Effector CD8-positive, alpha-beta T cell (primary cell): ENCODE data around the gene SKI.

Experiments used
- DNase-seq: peaks from one replicate; lab custom pipeline; 2025; lab: John Stamatoyannopoulos, UW

The SKI gene

GRCh38 chr1:2229911-2230731 is 2.0 kb downstream of the SKI start:
- DNase-seq: no peak

GRCh38 chr1:2230781-2231531 is 2.8 kb downstream of the SKI start:
- DNase-seq: peak; percentile 28

GRCh38 chr1:2231532-2232254 is 3.6 kb downstream of the SKI start:
- peak; percentile 73 for DNase-seq

- no peak for DNase-seq
These were observed 4.3 kb downstream of the SKI start for GRCh38 chr1:2232255-2232915.

GRCh38 chr1:2232916-2233438 is 4.9 kb downstream of the SKI start:
- DNase-seq: no peak

GRCh38 chr1:2233468-2233867 is 5.3 kb downstream of the SKI start:
- DNase-seq: no peak

- DNase-seq: peak; percentile 46
These were observed 6.1 kb downstream of the SKI start for GRCh38 chr1:2233997-2234761.

GRCh38 chr1:2234762-2235113 is 6.6 kb downstream of the SKI start:
- DNase-seq: no peak

- no peak for DNase-seq
These were observed 7.3 kb downstream of the SKI start for GRCh38 chr1:2235300-2235998.

- peak; percentile 54 for DNase-seq
These were observed 8.9 kb downstream of the SKI start for GRCh38 chr1:2236695-2237677.

GRCh38 chr1:2237773-2238172 is 9.7 kb downstream of the SKI start:
- no peak for DNase-seq

GRCh38 chr1:2238361-2239012 is 10.4 kb downstream of the SKI start:
- no peak for DNase-seq

GRCh38 chr1:2239013-2239370 is 10.9 kb downstream of the SKI start:
- no peak for DNase-seq

GRCh38 chr1:2239384-2239985 is 11.4 kb downstream of the SKI start:
- DNase-seq: no peak

- DNase-seq: no peak
These were observed 12.4 kb downstream of the SKI start for GRCh38 chr1:2240270-2241156.

- DNase-seq: no peak
These were observed 13.7 kb downstream of the SKI start for GRCh38 chr1:2241820-2242219.
